Umbilical cord (tissue), 1 donor: ENCODE data around the gene CIDEC. TPM values are rescaled to one million over a fixed set of nuclear protein-coding genes. Genes with fewer than 3 reads are reported as not detected.

ENCODE experiments used
- total RNA-seq: library from RNA; depleted of rRNA; stranded (reverse); fragments of >200 nt; gene quantifications from one replicate; pipeline ENCODE4 v1.2.3, GENCODE V29; 2014; ENCODE audit warnings: low replicate concordance; ENCODE audit not compliant: insufficient read depth

The CIDEC gene
- total RNA-seq, 1 donor from 2014 or later: 4.6 TPM

Other genes starting within 250 kb of the CIDEC start
- 18.5 TPM for gene MTMR14, start 230.7 kb downstream of the CIDEC start, total RNA-seq
- gene CPNE9, start 176.4 kb downstream of the CIDEC start, total RNA-seq: not detected
- gene BRPF1, start 148.5 kb downstream of the CIDEC start, total RNA-seq: 10.4 TPM
- gene OGG1, start 130.3 kb downstream of the CIDEC start, total RNA-seq: 17.8 TPM
- 16.4 TPM for gene CAMK1, start 110.3 kb downstream of the CIDEC start, total RNA-seq
- gene TADA3, start 87.8 kb downstream of the CIDEC start, total RNA-seq: 43.3 TPM
- gene ARPC4, start 87.2 kb downstream of the CIDEC start, total RNA-seq: 154 TPM
- gene TTLL3, start 70.0 kb downstream of the CIDEC start, total RNA-seq: 10.4 TPM
- 10.4 TPM for gene RPUSD3, start 36.2 kb downstream of the CIDEC start, total RNA-seq
- gene JAGN1, start 10.4 kb upstream of the CIDEC start, total RNA-seq: 13.2 TPM
- gene IL17RE, start 22.6 kb upstream of the CIDEC start, total RNA-seq: 0.72 TPM
- 39.2 TPM for gene IL17RC, start 36.8 kb upstream of the CIDEC start, total RNA-seq
- gene CRELD1, start 53.6 kb upstream of the CIDEC start, total RNA-seq: 31.5 TPM
- 0.24 TPM for gene PRRT3, start 72.2 kb upstream of the CIDEC start, total RNA-seq
- 35.2 TPM for gene EMC3, start 106.6 kb upstream of the CIDEC start, total RNA-seq
- gene FANCD2, start 146.2 kb upstream of the CIDEC start, total RNA-seq: 2.6 TPM
- 1.7 TPM for gene FANCD2OS, start 228.0 kb upstream of the CIDEC start, total RNA-seq
- 115 TPM for gene BRK1, start 235.4 kb upstream of the CIDEC start, total RNA-seq